ENCODE results near the gene KRT76. TPM values are rescaled to one million over a fixed set of nuclear protein-coding genes. Genes with fewer than 3 reads are reported as not detected.

KRT76 gene
- total and polyA plus RNA-seq, 7 experiments from 2014 or later: not detected

DNA sequence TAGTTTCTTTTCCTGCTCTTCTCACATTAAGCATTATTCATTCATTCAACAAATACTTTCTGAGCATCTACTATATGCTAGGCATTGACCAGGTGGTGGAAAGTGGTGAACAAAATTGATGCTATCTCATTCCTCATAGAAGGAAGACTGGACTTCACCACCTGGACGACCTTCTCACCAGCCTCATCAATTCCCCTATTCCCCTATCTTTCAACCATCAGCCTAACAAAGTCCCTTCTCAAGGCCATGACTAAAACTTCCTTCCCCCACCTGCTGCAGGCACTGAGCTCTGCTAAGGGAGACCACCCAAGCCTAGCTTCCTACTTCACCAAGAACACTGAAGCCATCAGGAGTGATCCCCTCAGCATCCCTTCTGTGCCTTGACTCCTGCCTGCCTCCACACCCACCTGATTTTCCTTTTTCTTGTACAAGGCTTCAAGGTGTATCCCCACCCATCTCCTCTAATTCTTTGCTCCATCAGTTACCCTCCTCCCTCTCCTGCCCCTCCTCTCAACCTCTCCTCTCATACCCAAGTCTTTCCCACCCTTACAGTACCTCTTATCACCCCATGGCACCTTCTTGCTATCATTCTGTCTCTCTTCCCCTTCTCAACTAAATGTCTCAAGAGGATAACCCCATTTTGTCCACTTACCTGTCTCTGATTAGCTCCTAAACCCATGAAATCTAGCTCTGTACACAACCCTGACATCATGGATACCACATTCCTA is 19.5 kb downstream of the KRT76 start:
- H3K4me3 Mint-ChIP-seq: no peak overlapping the region
- ChIA-PET POLR2A (no interaction called here), CTCF (interaction anchor here (1.3 kb wide), 1 partner anchor 110 kb away, joined by 3 read pairs; no protein-coding TSS in a partner anchor)
- ATAC-seq (no peak), DNase-seq (no peak)
- H3K4me1 ChIP-seq (ENCODE audit: control insufficient read depth in 2 of 2, insufficient read depth in 2 of 2, low read length in 2 of 2): no peaks in the 10 kb centered on the region
- H3K27me3 ChIP-seq (ENCODE audit: control insufficient read depth in 2 of 2, insufficient read depth in 2 of 2, low read length in 2 of 2): no peaks in the 10 kb centered on the region
- peaks cover 0 to 18% (median 0%) of the 10 kb centered on the region in 3 experiments for H3K9me3 ChIP-seq (ENCODE audit: control insufficient read depth in 2 of 3, low read length in 3 of 3)
- intact Hi-C loops (cut with micrococcal nuclease): no loop called here
- H3K9me3 Mint-ChIP-seq: peaks cover 0 to 37% (median 12%) of the 10 kb centered on the region in 11 donors
- H3K4me3 ChIP-seq (ENCODE audit: low read length): no peak overlapping the region
- H3K27ac Mint-ChIP-seq: no peak overlapping the region
- no peaks in the 10 kb centered on the region for H3K27me3 Mint-ChIP-seq
- H3K27ac ChIP-seq (ENCODE audit: low read depth, low read length): no peak overlapping the region
- H3K4me1 Mint-ChIP-seq: no peaks in the 10 kb centered on the region
- H3K36me3 Mint-ChIP-seq: peaks cover 0 to 6% (median 4%) of the 10 kb centered on the region in 5 donors
- no peaks in the 10 kb centered on the region for H3K36me3 ChIP-seq (ENCODE audit: control insufficient read depth in 2 of 3, insufficient read depth in 3 of 3, low read length in 3 of 3)

DNA sequence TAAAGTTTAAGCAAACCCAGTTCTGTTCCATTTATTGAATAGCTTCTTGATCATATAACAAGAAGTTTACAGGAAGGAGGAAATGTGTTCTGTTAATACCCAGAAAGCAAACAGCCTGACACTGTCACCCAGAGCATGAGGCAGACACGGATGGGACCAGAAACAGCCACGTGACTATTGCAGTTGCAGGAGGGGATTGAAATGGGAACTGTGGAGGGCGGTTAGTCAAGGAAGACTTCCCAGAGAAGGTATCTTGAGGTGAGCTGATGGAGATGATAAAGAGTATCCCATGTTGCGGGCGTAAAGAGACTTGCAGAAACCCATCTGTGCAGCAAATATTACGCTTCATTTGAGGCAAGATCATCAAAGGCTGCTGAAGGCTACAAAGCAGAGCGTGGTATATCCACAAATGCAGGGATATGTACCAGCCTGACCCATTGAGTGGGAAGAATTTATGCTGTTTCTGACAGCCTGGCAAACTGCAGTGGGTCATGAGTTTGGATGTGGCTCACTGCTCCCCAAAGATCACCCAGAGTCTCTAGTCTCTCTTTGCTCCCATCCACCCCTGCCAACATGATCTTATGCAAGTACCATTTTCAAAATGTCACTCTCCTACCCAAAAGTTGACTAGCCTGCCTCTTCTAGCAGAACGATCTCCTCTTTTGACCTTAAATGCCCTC is 20.7 kb downstream of the KRT76 start:
- Histone ChIP-seq H3K4me3 (ENCODE audit: low read length) (no peak overlapping the region), H3K27me3 (ENCODE audit: control insufficient read depth in 2 of 2, insufficient read depth in 2 of 2, low read length in 2 of 2) (no peaks in the 10 kb centered on the region), H3K9me3 (ENCODE audit: control insufficient read depth in 2 of 3, low read length in 3 of 3) (peaks cover 0 to 14% (median 0%) of the 10 kb centered on the region in 3 experiments), H3K4me1 (ENCODE audit: control insufficient read depth in 2 of 2, insufficient read depth in 2 of 2, low read length in 2 of 2) (no peaks in the 10 kb centered on the region), H3K36me3 (ENCODE audit: control insufficient read depth in 2 of 3, insufficient read depth in 3 of 3, low read length in 3 of 3) (no peaks in the 10 kb centered on the region), H3K27ac (ENCODE audit: low read depth, low read length) (no peak overlapping the region)
- intact Hi-C loops (cut with micrococcal nuclease): no loop called here
- ChIA-PET POLR2A (interaction anchor here (0.7 kb wide), 1 partner anchor 69 kb away, joined by 3 read pairs; no protein-coding TSS in a partner anchor), CTCF (interaction anchor here (0.9 kb wide), 1 partner anchor 11 kb away, joined by 3 read pairs; no protein-coding TSS in a partner anchor)
- Mint-ChIP-seq H3K9me3 (peaks cover 0 to 25% (median 8%) of the 10 kb centered on the region in 11 donors), H3K36me3 (peaks cover 0 to 4% (median 0%) of the 10 kb centered on the region in 5 donors), H3K27ac (no peak overlapping the region), H3K4me3 (no peak overlapping the region), H3K27me3 (peaks cover 0 to under 1% (median 0%) of the 10 kb centered on the region in 5 donors), H3K4me1 (no peaks in the 10 kb centered on the region)
- no peak for DNase-seq
- no peak for ATAC-seq

DNA sequence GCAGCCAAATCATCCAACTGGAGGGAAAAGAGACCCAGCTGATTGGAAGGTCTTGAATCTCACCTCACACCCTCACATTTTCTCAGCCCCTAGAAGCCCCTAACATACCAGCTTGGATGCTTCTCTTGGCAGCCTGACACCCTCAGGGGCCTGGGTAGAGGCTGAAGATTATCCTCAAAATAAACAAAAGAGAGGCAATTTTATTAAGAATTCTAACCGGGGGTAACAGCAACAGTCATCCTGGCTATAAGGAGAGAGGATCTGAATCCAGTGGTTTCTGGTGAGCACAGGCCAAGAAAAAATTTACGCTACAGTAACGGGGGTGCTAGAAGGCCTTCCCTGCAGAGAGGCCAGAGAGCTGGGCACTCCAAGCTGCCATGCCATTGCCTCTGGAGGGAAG is 21.6 kb downstream of the KRT76 start:
- intact Hi-C loops (cut with micrococcal nuclease): no loop called here
- peaks cover 0 to 4% (median 0%) of the 10 kb centered on the region in 5 donors for H3K27me3 Mint-ChIP-seq
- ChIA-PET CTCF (interaction anchor here (0.6 to 0.9 kb wide), 3 partner anchors 10 to 91 kb away, joined by 3 read pairs; no protein-coding TSS in a partner anchor), POLR2A (interaction anchor here (0.7 kb wide), 1 partner anchor 68 kb away, joined by 3 read pairs; no protein-coding TSS in a partner anchor)
- H3K4me1 Mint-ChIP-seq: peaks cover 0 to 8% (median 0%) of the 10 kb centered on the region in 7 donors
- H3K4me1 ChIP-seq (ENCODE audit: control insufficient read depth in 2 of 2, insufficient read depth in 2 of 2, low read length in 2 of 2): no peaks in the 10 kb centered on the region
- no peaks in the 10 kb centered on the region for H3K27me3 ChIP-seq (ENCODE audit: control insufficient read depth in 2 of 2, insufficient read depth in 2 of 2, low read length in 2 of 2)
- DNase-seq: no peak
- peaks cover 0 to 9% (median 0%) of the 10 kb centered on the region in 3 experiments for H3K9me3 ChIP-seq (ENCODE audit: control insufficient read depth in 2 of 3, low read length in 3 of 3)
- H3K4me3 Mint-ChIP-seq: no peak overlapping the region
- no peak overlapping the region for H3K4me3 ChIP-seq (ENCODE audit: low read length)
- H3K9me3 Mint-ChIP-seq: peaks cover 0 to 16% (median 4%) of the 10 kb centered on the region in 11 donors
- H3K27ac ChIP-seq (ENCODE audit: low read depth, low read length): no peak overlapping the region
- no peak for ATAC-seq
- H3K36me3 Mint-ChIP-seq: peaks cover 0 to 3% (median 0%) of the 10 kb centered on the region in 5 donors
- H3K27ac Mint-ChIP-seq: no peak overlapping the region
- H3K36me3 ChIP-seq (ENCODE audit: control insufficient read depth in 2 of 3, insufficient read depth in 3 of 3, low read length in 3 of 3): no peaks in the 10 kb centered on the region

DNA sequence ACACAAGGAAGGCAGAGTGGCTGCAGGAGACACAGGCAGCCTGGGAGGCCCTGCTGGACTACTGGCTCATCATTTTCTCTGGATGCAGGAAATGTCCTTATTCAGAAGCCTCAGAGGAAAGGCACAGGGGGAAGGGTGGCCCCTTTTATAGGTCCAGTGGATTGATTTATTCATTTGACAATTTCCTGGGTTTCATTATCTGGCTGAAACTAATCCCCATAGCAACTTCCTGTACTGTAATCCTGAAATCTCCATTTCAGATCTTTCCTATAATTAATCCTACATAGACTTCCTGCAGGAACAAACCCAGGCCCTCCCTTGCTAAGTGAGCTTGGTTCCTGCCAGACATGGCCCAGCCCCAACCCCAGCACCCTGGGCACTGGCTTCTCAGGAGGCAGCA is 23.0 kb downstream of the KRT76 start:
- Mint-ChIP-seq H3K27me3 (peaks cover 0 to 8% (median 0%) of the 10 kb centered on the region in 5 donors), H3K4me1 (peaks cover 0 to 12% (median 2%) of the 10 kb centered on the region in 7 donors), H3K4me3 (no peak overlapping the region), H3K36me3 (no peaks in the 10 kb centered on the region), H3K27ac (no peak overlapping the region), H3K9me3 (peaks cover 0 to 5% (median 0%) of the 10 kb centered on the region in 11 donors)
- intact Hi-C loops (cut with micrococcal nuclease): no loop called here
- Histone ChIP-seq H3K36me3 (ENCODE audit: control insufficient read depth in 2 of 3, insufficient read depth in 3 of 3, low read length in 3 of 3) (no peaks in the 10 kb centered on the region), H3K27ac (ENCODE audit: low read depth, low read length) (no peak overlapping the region), H3K4me3 (ENCODE audit: low read length) (no peak overlapping the region), H3K4me1 (ENCODE audit: control insufficient read depth in 2 of 2, insufficient read depth in 2 of 2, low read length in 2 of 2) (no peaks in the 10 kb centered on the region), H3K27me3 (ENCODE audit: control insufficient read depth in 2 of 2, insufficient read depth in 2 of 2, low read length in 2 of 2) (no peaks in the 10 kb centered on the region), H3K9me3 (ENCODE audit: control insufficient read depth in 2 of 3, low read length in 3 of 3) (no peaks in the 10 kb centered on the region)
- ChIA-PET CTCF (no interaction called here), POLR2A (no interaction called here)
- DNase-seq: no peak
- ATAC-seq: no peak

DNA sequence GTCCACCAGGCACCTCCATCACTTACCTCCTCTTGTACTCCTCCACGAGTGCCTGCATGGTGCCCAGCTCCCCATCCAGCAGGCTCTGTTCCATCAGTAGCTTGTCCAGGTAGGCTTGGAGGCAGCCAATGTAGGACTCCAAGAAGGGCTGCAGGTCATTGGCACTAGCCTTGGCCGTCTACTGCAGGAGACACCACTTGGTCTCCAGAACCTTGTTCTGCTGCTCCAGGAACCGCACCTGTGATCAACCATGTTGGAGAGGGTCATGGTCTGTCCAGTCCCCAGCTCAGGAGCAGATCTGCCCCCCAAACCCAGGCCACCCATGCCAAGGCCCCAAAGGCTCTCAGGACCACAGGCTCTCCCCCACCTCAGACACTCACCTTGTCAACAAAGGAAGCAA is 23.9 kb downstream of the KRT76 start:
- H3K27me3 Mint-ChIP-seq: peaks cover 0 to 10% (median 0%) of the 10 kb centered on the region in 5 donors
- no peak overlapping the region for H3K4me3 ChIP-seq (ENCODE audit: low read length)
- H3K27me3 ChIP-seq (ENCODE audit: control insufficient read depth in 2 of 2, insufficient read depth in 2 of 2, low read length in 2 of 2): no peaks in the 10 kb centered on the region
- H3K27ac Mint-ChIP-seq: no peak overlapping the region
- H3K4me1 ChIP-seq (ENCODE audit: control insufficient read depth in 2 of 2, insufficient read depth in 2 of 2, low read length in 2 of 2): peaks cover 0 to 5% of the 10 kb centered on the region in 2 donors
- no peaks in the 10 kb centered on the region for H3K36me3 ChIP-seq (ENCODE audit: control insufficient read depth in 2 of 3, insufficient read depth in 3 of 3, low read length in 3 of 3)
- intact Hi-C loops (cut with micrococcal nuclease): no loop called here
- no peak for DNase-seq
- H3K4me3 Mint-ChIP-seq: no peak overlapping the region
- H3K36me3 Mint-ChIP-seq: no peaks in the 10 kb centered on the region
- ChIA-PET POLR2A (no interaction called here), CTCF (no interaction called here)
- no peaks in the 10 kb centered on the region for H3K9me3 ChIP-seq (ENCODE audit: control insufficient read depth in 2 of 3, low read length in 3 of 3)
- no peak overlapping the region for H3K27ac ChIP-seq (ENCODE audit: low read depth, low read length)
- ATAC-seq: no peak
- peaks cover 0 to 1% (median 0%) of the 10 kb centered on the region in 11 donors for H3K9me3 Mint-ChIP-seq
- H3K4me1 Mint-ChIP-seq: peaks cover 0 to 21% (median 11%) of the 10 kb centered on the region in 7 donors

DNA sequence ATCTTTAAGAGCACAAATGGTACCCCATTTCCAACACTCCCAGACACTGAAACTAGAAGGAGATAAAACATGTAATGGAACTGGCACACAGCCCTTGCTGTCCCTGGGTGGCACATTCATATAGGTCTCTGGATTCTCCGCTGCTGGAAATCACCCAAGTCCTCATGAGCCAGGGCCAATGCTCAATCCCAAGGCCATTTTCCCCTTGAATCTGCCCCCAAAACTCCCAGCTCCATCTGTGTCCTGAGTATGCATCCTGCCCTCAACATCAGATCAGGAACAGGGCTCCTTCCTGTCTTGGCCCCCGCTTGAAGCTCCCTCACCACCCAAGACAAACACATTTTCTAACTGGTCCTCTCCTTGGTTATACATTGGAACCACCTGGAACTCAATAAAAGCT is 24.6 kb downstream of the KRT76 start:
- peaks cover 0 to 6% of the 10 kb centered on the region in 2 donors for H3K4me1 ChIP-seq (ENCODE audit: control insufficient read depth in 2 of 2, insufficient read depth in 2 of 2, low read length in 2 of 2)
- Mint-ChIP-seq H3K9me3 (peaks cover 0 to 1% (median 0%) of the 10 kb centered on the region in 11 donors), H3K36me3 (no peaks in the 10 kb centered on the region), H3K27me3 (peaks cover 0 to 10% (median 0%) of the 10 kb centered on the region in 5 donors), H3K4me1 (peaks cover 0 to 21% (median 15%) of the 10 kb centered on the region in 7 donors), H3K27ac (no peak overlapping the region), H3K4me3 (no peak overlapping the region)
- ATAC-seq (no peak), DNase-seq (no peak)
- no peaks in the 10 kb centered on the region for H3K9me3 ChIP-seq (ENCODE audit: control insufficient read depth in 2 of 3, low read length in 3 of 3)
- H3K4me3 ChIP-seq (ENCODE audit: low read length): no peak overlapping the region
- ChIA-PET POLR2A (interaction anchor here (0.6 kb wide), 1 partner anchor 183 kb away, joined by 3 read pairs; no protein-coding TSS in a partner anchor), CTCF (no interaction called here)
- H3K36me3 ChIP-seq (ENCODE audit: control insufficient read depth in 2 of 3, insufficient read depth in 3 of 3, low read length in 3 of 3): no peaks in the 10 kb centered on the region
- H3K27me3 ChIP-seq (ENCODE audit: control insufficient read depth in 2 of 2, insufficient read depth in 2 of 2, low read length in 2 of 2): no peaks in the 10 kb centered on the region
- intact Hi-C loops (cut with micrococcal nuclease): no loop called here
- no peak overlapping the region for H3K27ac ChIP-seq (ENCODE audit: low read depth, low read length)

Measured in naive thymus-derived CD4-positive, alpha-beta T cell (primary cell).